H1 (cell line): Measurements from ENCODE around the gene MRTO4. TPM values are rescaled to one million over a fixed set of nuclear protein-coding genes. Genes with fewer than 3 reads are reported as not detected.

Experiments used
- CTCF ChIA-PET: fragments of 300-600 bp; sonication (Branson Sonifier 250); formaldehyde crosslinking; loops from one replicate; lab custom pipeline; 2021; ENCODE audit not compliant: partially characterized antibody; lab: Charles Lee
- POLR2A ChIA-PET: fragments of 300-600 bp; sonication (Branson Sonifier 250); formaldehyde crosslinking; loops from one replicate; lab custom pipeline; 2021; ENCODE audit warnings: inconsistent platforms; ENCODE audit not compliant: partially characterized antibody; lab: Charles Lee
- DNase-seq, 2 experiments: peaks; one replicate each; pipeline versions ENCODE4 v3.0.0 to v3.0.0-alpha.2; 2010 to 2022; ENCODE audit warnings: low spot score in 2 of 2, low read depth in 1 of 2, mixed read lengths in 1 of 2
- FAIRE-seq: peaks from 2 replicates; lab custom pipeline; 2011; peaks lifted over from hg19 to GRCh38; lab: Jason Lieb, UNC
- H2AFZ ChIP-seq: 2 replicates; pipeline ENCODE4 v1.8.1; 2012; ENCODE audit warnings: low read length, inconsistent platforms
- H2AK5ac ChIP-seq: 2 replicates; pipeline ENCODE4 v1.6.1; 2013; ENCODE audit warnings: low read depth, low read length
- H2BK120ac ChIP-seq: replicated peaks from 2 replicates; pipeline ENCODE3; 2013; ENCODE audit warnings: low read depth, low read length, inconsistent platforms
- H2BK12ac ChIP-seq: 2 replicates; pipeline ENCODE4 v1.6.1; 2013; ENCODE audit warnings: low read depth, low read length
- H2BK15ac ChIP-seq: 2 replicates; pipeline ENCODE4 v1.6.1; 2013; ENCODE audit warnings: low read length
- H2BK20ac ChIP-seq: 2 replicates; pipeline ENCODE4 v1.6.1; 2013; ENCODE audit warnings: low read length
- H2BK5ac ChIP-seq: 2 replicates; pipeline ENCODE4 v1.6.1; 2013; ENCODE audit warnings: low read depth, low read length
- H3K14ac ChIP-seq: 2 replicates; pipeline ENCODE4 v1.6.1; 2013; ENCODE audit warnings: inconsistent platforms; ENCODE audit not compliant: insufficient read length
- H3K18ac ChIP-seq: 2 replicates; pipeline ENCODE4 v1.6.1; 2013; ENCODE audit warnings: low read length; ENCODE audit errors: extremely low read depth
- H3K23ac ChIP-seq: 2 replicates; pipeline ENCODE4 v1.6.1; 2013; ENCODE audit warnings: inconsistent platforms; ENCODE audit not compliant: insufficient read length
- H3K23me2 ChIP-seq: 2 replicates; pipeline ENCODE4 v1.6.1; 2013; ENCODE audit warnings: low read depth, low read length
- H3K27ac ChIP-seq: 2 replicates; pipeline ENCODE4 v1.6.1; 2011; ENCODE audit warnings: low read depth, low read length, inconsistent platforms
- H3K27me3 ChIP-seq, 4 experiments: replicated peaks in 1 of 4; 1 replicate in 1 of 4; 2 replicates in 3 of 4; pipeline versions ENCODE4 v1.6.1 to v1.8.1; 2011 to 2013; ENCODE audit warnings: low read length in 3 of 4, mild to moderate bottlenecking in 3 of 4, inconsistent platforms in 2 of 4, mixed read lengths in 2 of 4, moderate library complexity in 1 of 4; ENCODE audit not compliant: control insufficient read depth in 3 of 4, insufficient read depth in 3 of 4; ENCODE audit errors: extremely low read depth in 1 of 4
- H3K36me3 ChIP-seq, 4 experiments: 2 replicates each; pipeline versions ENCODE4 v1.6.1 to v1.8.1; 2011 to 2013; ENCODE audit warnings: mild to moderate bottlenecking in 4 of 4, low read length in 3 of 4, moderate library complexity in 2 of 4, control low read depth in 1 of 4, inconsistent platforms in 1 of 4; ENCODE audit not compliant: insufficient read depth in 4 of 4, control insufficient read depth in 2 of 4
- H3K4ac ChIP-seq: replicated peaks from 2 replicates; pipeline ENCODE3; 2013; ENCODE audit warnings: low read length, low read depth, mixed read lengths, inconsistent platforms; ENCODE audit not compliant: insufficient read length
- H3K4me1 ChIP-seq, 4 experiments: replicated peaks in 1 of 4; 1 replicate in 1 of 4; 2 replicates in 3 of 4; pipeline versions ENCODE4 v1.6.1 to v1.8.1; 2011 to 2013; ENCODE audit warnings: low read length in 3 of 4, inconsistent platforms in 2 of 4, mixed read lengths in 1 of 4; ENCODE audit not compliant: insufficient read depth in 4 of 4, control insufficient read depth in 3 of 4
- H3K4me2 ChIP-seq, 2 experiments: 2 replicates each; pipeline versions ENCODE4 v1.6.1 to v1.8.1; 2011 to 2013; ENCODE audit warnings: low read depth in 2 of 2, low read length in 2 of 2, control low read depth in 1 of 2, inconsistent platforms in 1 of 2, mild to moderate bottlenecking in 1 of 2; ENCODE audit not compliant: insufficient read depth in 1 of 2
- H3K4me3 ChIP-seq, 4 experiments: fragments of 200-600, 300-600 bp in 1 of 4; sonication (generic), shearing (Covaris generic), sonication (Bioruptor Twin) in 1 of 4; 2 replicates each; pipeline versions ENCODE4 v1.5.1 to v1.8.1; 2011 to 2016; ENCODE audit warnings: low read length in 4 of 4, low read depth in 3 of 4, control low read depth in 2 of 4, inconsistent platforms in 2 of 4, mild to moderate bottlenecking in 2 of 4, mixed read lengths in 1 of 4, moderate library complexity in 1 of 4; ENCODE audit not compliant: insufficient read depth in 2 of 4; ENCODE audit errors: extremely low read depth in 1 of 4
- H3K56ac ChIP-seq: replicated peaks from 2 replicates; pipeline ENCODE3; 2013; ENCODE audit warnings: low read depth, mild to moderate bottlenecking, mixed read lengths, low read length, inconsistent platforms; ENCODE audit not compliant: insufficient read length
- H3K79me1 ChIP-seq: 2 replicates; pipeline ENCODE4 v1.6.1; 2013; ENCODE audit warnings: low read depth, low read length, control low read depth
- H3K79me2 ChIP-seq, 2 experiments: 2 replicates each; pipeline versions ENCODE4 v1.6.1 to v1.8.1; 2012 to 2013; ENCODE audit warnings: low read length in 2 of 2, mild to moderate bottlenecking in 2 of 2, inconsistent platforms in 1 of 2; ENCODE audit not compliant: insufficient read depth in 2 of 2, control insufficient read depth in 1 of 2
- H3K9ac ChIP-seq, 4 experiments: replicated peaks in 1 of 4; 1 replicate in 1 of 4; 2 replicates in 3 of 4; pipeline versions ENCODE4 v1.6.1 to v1.8.1; 2011 to 2013; ENCODE audit warnings: low read depth in 3 of 4, low read length in 3 of 4, control low read depth in 2 of 4, mild to moderate bottlenecking in 2 of 4, moderate library complexity in 2 of 4, inconsistent platforms in 1 of 4; ENCODE audit errors: extremely low read depth in 1 of 4
- H3K9me3 ChIP-seq, 2 experiments: 2 replicates each; pipeline versions ENCODE4 v1.6.1 to v1.8.1; 2012 to 2013; ENCODE audit warnings: mild to moderate bottlenecking in 2 of 2, moderate library complexity in 2 of 2, control low read depth in 1 of 2, inconsistent platforms in 1 of 2, low read depth in 1 of 2, low read length in 1 of 2, mixed read lengths in 1 of 2; ENCODE audit not compliant: insufficient read depth in 2 of 2
- H4K20me1 ChIP-seq, 2 experiments: replicated peaks in 1 of 2; 2 replicates each; pipeline versions ENCODE3 to v1.8.1; 2011 to 2013; ENCODE audit warnings: inconsistent platforms in 2 of 2, low read length in 2 of 2, mild to moderate bottlenecking in 1 of 2; ENCODE audit not compliant: insufficient read depth in 2 of 2, control insufficient read depth in 1 of 2
- H4K5ac ChIP-seq: 2 replicates; pipeline ENCODE4 v1.6.1; 2013; ENCODE audit warnings: low read length, low read depth, mixed read lengths, inconsistent platforms; ENCODE audit not compliant: insufficient read length
- H4K8ac ChIP-seq: 2 replicates; pipeline ENCODE4 v1.8.0; 2013; ENCODE audit warnings: mild to moderate bottlenecking, moderate library complexity, low read length, inconsistent platforms; ENCODE audit not compliant: insufficient read depth; ENCODE audit errors: extremely low read depth
- H4K91ac ChIP-seq: replicated peaks from 2 replicates; pipeline ENCODE3; 2013; ENCODE audit warnings: low read length, mixed read lengths, inconsistent platforms; ENCODE audit not compliant: insufficient read length
- BCL11A ChIP-seq, 2 experiments: IDR thresholded peaks; one replicate each; pipeline ENCODE4 v1.6.1; 2011; ENCODE audit warnings: low read depth in 2 of 2, low read length in 2 of 2, mild to moderate bottlenecking in 2 of 2
- BRCA1 ChIP-seq: IDR thresholded peaks from 2 replicates; pipeline ENCODE4 v1.6.1; 2012; ENCODE audit warnings: low read depth, low read length, improper control_type of control experiment
- CEBPB ChIP-seq: IDR thresholded peaks from 2 replicates; pipeline ENCODE4 v1.6.1; 2012; ENCODE audit warnings: low read depth, low read length
- HDAC6 ChIP-seq: IDR thresholded peaks from one replicate; pipeline ENCODE4 v1.7.1; 2012; ENCODE audit warnings: low read depth, mild to moderate bottlenecking, inconsistent platforms, low read length, moderate library complexity
- KDM4A ChIP-seq: IDR thresholded peaks from one replicate; pipeline ENCODE4 v1.7.1; 2012; ENCODE audit warnings: low read depth, mild to moderate bottlenecking, moderate library complexity, low read length, inconsistent platforms; ENCODE audit not compliant: severe bottlenecking
- MAFK ChIP-seq: IDR thresholded peaks from 2 replicates; pipeline ENCODE4 v1.6.1; 2012; ENCODE audit warnings: low read depth, mild to moderate bottlenecking, improper control_type of control experiment, low read length
- PHF8 ChIP-seq: fragments of 200-600 bp; sonication (generic); conservative IDR thresholded peaks from 2 replicates; pipeline ENCODE4 v1.7.1; 2012; ENCODE audit warnings: low read depth, mild to moderate bottlenecking, inconsistent platforms, low read length, moderate library complexity
- RAD21 ChIP-seq, 2 experiments: IDR thresholded peaks in 1 of 2; conservative IDR thresholded peaks in 1 of 2; 2 replicates each; pipeline ENCODE4 v1.6.1; 2011; ENCODE audit warnings: low read depth in 2 of 2, low read length in 2 of 2, improper control_type of control experiment in 1 of 2, inconsistent platforms in 1 of 2, mild to moderate bottlenecking in 1 of 2, moderate library complexity in 1 of 2
- SIX5 ChIP-seq: IDR thresholded peaks from 2 replicates; pipeline ENCODE4 v1.6.1; 2011; ENCODE audit warnings: mild to moderate bottlenecking, low read depth, low read length
- TAF7 ChIP-seq: optimal IDR thresholded peaks from 2 replicates; pipeline ENCODE3; 2011; ENCODE audit warnings: low read depth, mild to moderate bottlenecking, inconsistent platforms, low read length, moderate library complexity, borderline replicate concordance
- WGBS, 2 experiments: shearing (Covaris generic) in 1 of 2; methylation state at CpG; one replicate each; pipeline versions ENCODE4 v1.1.6 to v1.1.7; 2013 to 2015; ENCODE audit warnings: low lambda C conversion rate in 2 of 2, mixed read lengths in 2 of 2, inconsistent platforms in 1 of 2, low coverage in 1 of 2, missing lambda C conversion rate in 1 of 2; ENCODE audit not compliant: insufficient replicate concordance in 2 of 2, insufficient coverage in 1 of 2, insufficient read length in 1 of 2; ENCODE audit errors: extremely low coverage in 1 of 2, missing lambda C conversion rate in 1 of 2; 5-methylcytosine and 5-hydroxymethylcytosine counted together
- polyA plus RNA-seq, 7 experiments: library from polyadenylated mRNA; depleted of rRNA in 3 of 7; stranded (reverse) in 5 of 7; unstranded in 2 of 7; fragments of >200 nt in 5 of 7; fragments of 200-250 nt in 2 of 7; gene quantifications; 1 replicate in 5 of 7; 2 replicates in 1 of 7; 4 replicates in 1 of 7; pipeline versions ENCODE4 v1.2.1 to v1.2.3, GENCODE V29; 2011 to 2013; ENCODE audit warnings: missing spikeins in 2 of 7, mixed read lengths in 2 of 7
- total RNA-seq: library from RNA; stranded (reverse); fragmentation: NEBNext Ultra II Directional; extraction: Animal tissue kit (Norgen Biotek cat#: 25700); gene quantifications from 2 replicates; pipeline ENCODE4 v1.2.1, GENCODE V29; 2021
- TF ChIP-seq, protein P1 (sequence below): IDR thresholded peaks from 2 replicates; pipeline ENCODE4 v1.6.1; 2012; ENCODE audit warnings: low read length, inconsistent platforms
- TF ChIP-seq, protein P2 (sequence below): IDR thresholded peaks from 2 replicates; pipeline ENCODE4 v1.6.1; 2012; ENCODE audit warnings: inconsistent platforms

The MRTO4 gene
- total and polyA plus RNA-seq, 2 of the 8 experiments (the other 6 are each of a cell fraction or from before 2014, with no cell fraction given), result 36.9 to 64.3 TPM

DNA sequence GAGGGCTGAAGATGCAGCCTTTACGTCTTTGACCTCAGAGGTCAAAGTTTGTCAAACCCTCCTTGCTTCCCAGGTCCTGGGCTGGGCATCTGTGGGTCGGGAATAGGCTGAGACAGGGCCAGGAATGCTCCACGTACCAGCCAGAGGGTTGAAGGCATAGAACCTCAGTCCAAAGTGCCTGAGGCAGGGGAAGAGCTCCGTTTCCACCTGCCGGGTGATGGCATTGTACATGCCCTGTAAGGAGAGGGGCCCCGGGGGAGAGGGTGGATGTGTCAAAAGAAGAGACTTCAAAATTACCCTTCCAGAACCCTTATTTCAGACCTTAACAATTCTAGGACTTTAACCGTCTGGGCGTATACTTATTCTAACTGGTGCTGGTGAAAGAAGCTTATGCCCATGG, 33.3 kb downstream of the MRTO4 start:
- no peak overlapping the region for H2BK5ac ChIP-seq
- no peaks in the 10 kb centered on the region for H3K79me1 ChIP-seq
- no peak overlapping the region for H2BK20ac ChIP-seq
- peaks cover 0 to 2% of the 10 kb centered on the region in 2 experiments for H4K20me1 ChIP-seq
- H2AFZ ChIP-seq, result no peak overlapping the region
- CTCF ChIA-PET, result interaction anchor here (0.7 to 0.9 kb wide), 2 partner anchors 313 to 378 kb away, joined by 3 read pairs; no protein-coding TSS in a partner anchor
- H3K27me3 ChIP-seq, result peaks cover 8 to 24% (median 20%) of the 10 kb centered on the region in 4 experiments
- no peak overlapping the region for H3K56ac ChIP-seq
- no peak overlapping the region for H3K4me3 ChIP-seq
- no peaks in the 10 kb centered on the region for H3K4me1 ChIP-seq
- H2BK12ac ChIP-seq, result no peak overlapping the region
- WGBS, 2 experiments, result 87% methylated on average over 8 of the region's 8 CpGs; no CpG with 5 or more reads in 1 of the 2 experiments
- no peak overlapping the region for H4K91ac ChIP-seq
- POLR2A ChIA-PET, result interaction anchor here (1.1 kb wide), 2 partner anchors 26 to 34 kb away, joined by 3 to 4 read pairs; partner anchors contain the start of gene EMC1
- H2AK5ac ChIP-seq, result no peak overlapping the region
- no peak overlapping the region for H2BK15ac ChIP-seq
- H3K9ac ChIP-seq, result no peak overlapping the region
- H4K5ac ChIP-seq, result no peak overlapping the region
- no peaks in the 10 kb centered on the region for H3K79me2 ChIP-seq
- no peak overlapping the region for H3K18ac ChIP-seq
- no peak overlapping the region for H2BK120ac ChIP-seq
- DNase-seq (no peak), FAIRE-seq (no peak)
- peaks cover 4% of the 10 kb centered on the region for H3K23me2 ChIP-seq
- H4K8ac ChIP-seq, result no peak overlapping the region
- no peak overlapping the region for H3K23ac ChIP-seq
- H3K14ac ChIP-seq, result no peak overlapping the region
- no peak overlapping the region for H3K4ac ChIP-seq
- H3K27ac ChIP-seq, result no peak overlapping the region
- no peak overlapping the region for H3K4me2 ChIP-seq
- no peaks in the 10 kb centered on the region for H3K9me3 ChIP-seq
- no peaks in the 10 kb centered on the region for H3K36me3 ChIP-seq
- TF ChIP-seq, protein P1, sequence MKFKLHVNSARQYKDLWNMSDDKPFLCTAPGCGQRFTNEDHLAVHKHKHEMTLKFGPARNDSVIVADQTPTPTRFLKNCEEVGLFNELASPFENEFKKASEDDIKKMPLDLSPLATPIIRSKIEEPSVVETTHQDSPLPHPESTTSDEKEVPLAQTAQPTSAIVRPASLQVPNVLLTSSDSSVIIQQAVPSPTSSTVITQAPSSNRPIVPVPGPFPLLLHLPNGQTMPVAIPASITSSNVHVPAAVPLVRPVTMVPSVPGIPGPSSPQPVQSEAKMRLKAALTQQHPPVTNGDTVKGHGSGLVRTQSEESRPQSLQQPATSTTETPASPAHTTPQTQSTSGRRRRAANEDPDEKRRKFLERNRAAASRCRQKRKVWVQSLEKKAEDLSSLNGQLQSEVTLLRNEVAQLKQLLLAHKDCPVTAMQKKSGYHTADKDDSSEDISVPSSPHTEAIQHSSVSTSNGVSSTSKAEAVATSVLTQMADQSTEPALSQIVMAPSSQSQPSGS, result no peak
- no peak for TF ChIP-seq SIX5
- no peak for TF ChIP-seq RAD21 (IDR thresholded peaks at IDR 0.05 in 1 of 2, conservative IDR thresholded peaks at IDR 0.05 in 1 of 2; ENCODE audit: low read depth in 2 of 2, low read length in 2 of 2)
- TF ChIP-seq MAFK, result no peak
- no peak for TF ChIP-seq CEBPB
- no peak for TF ChIP-seq KDM4A
- TF ChIP-seq TAF7, result no peak
- no peak for TF ChIP-seq HDAC6
- TF ChIP-seq, protein P2, sequence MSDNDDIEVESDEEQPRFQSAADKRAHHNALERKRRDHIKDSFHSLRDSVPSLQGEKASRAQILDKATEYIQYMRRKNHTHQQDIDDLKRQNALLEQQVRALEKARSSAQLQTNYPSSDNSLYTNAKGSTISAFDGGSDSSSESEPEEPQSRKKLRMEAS, result no peak
- TF ChIP-seq BCL11A (IDR thresholded peaks at IDR 0.05; ENCODE audit: low read depth in 2 of 2, low read length in 2 of 2), result no peak
- TF ChIP-seq PHF8, result no peak
- TF ChIP-seq BRCA1, result no peak
